ENCODE measurements around the gene PTPN13.

DNA sequence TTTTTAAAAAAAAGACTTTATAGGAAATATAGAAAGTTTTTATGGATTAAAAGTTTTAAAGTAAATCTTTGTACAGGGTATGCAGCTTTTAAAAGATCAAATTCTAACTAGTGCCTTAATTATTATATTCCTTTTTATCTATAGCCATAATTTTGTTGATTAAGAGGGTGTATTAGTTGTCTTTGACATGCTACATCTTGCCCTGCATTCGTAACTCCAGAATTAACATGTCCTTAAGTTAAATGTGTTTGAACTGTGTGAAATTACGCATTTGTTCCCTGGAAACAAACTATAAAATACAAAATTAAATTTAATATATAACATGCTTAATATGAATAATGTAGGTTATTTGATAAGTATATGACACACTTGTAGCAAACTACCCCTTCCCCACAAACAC lies 66.3 kb downstream of the PTPN13 start:
- no peak for TF ChIP-seq EZH2 (IDR thresholded peaks at IDR 0.05; ENCODE audit: insufficient read depth, poor library complexity, severe bottlenecking)
- no peak for TF ChIP-seq EZH2phosphoT487 (IDR thresholded peaks at IDR 0.05; ENCODE audit: insufficient read depth, low read depth)

Measured in GM23248 (cell line).